OCI-LY7 (cell line): Measurements from ENCODE around the gene CLEC18B.

Source experiments
- CTCF ChIP-seq: fragments of 200-600 bp; sonication (generic); conservative IDR thresholded peaks from 2 replicates; pipeline ENCODE4 v1.5.1; 2014; ENCODE audit warnings: mild to moderate bottlenecking, antibody characterized with exemption, low read length, moderate library complexity, mixed read lengths
- EZH2phosphoT487 ChIP-seq: fragments of 200-600 bp; sonication (generic); IDR thresholded peaks from 2 replicates; pipeline ENCODE4 v1.6.1; 2018; ENCODE audit warnings: low read depth, borderline replicate concordance, mild to moderate bottlenecking, mixed run types, antibody characterized with exemption, low read length, moderate library complexity, mixed read lengths

GRCh38 chr16:74438492-74438979 lies 17.3 kb upstream of the CLEC18B start:
- TF ChIP-seq CTCF (no peak), EZH2phosphoT487 (no peak)
